GM19023 (cell line): Measurements from ENCODE around the gene TOX2.

Experiments
- ATAC-seq: cut with Tn5 transposase; IDR thresholded peaks from one replicate; pipeline ENCODE4 v1.9.1; 2021; ENCODE audit warnings: mild to moderate bottlenecking, moderate library complexity; ENCODE audit not compliant: unreplicated experiment

TOX2 gene

GRCh38 chr20:44117296-44118184 is 202.9 kb downstream of the TOX2 start:
- ATAC-seq, result no peak

- no peak for ATAC-seq
These were observed 203.8 kb downstream of the TOX2 start for GRCh38 chr20:44118185-44119033.
